GM12878 (cell line): ENCODE data around the gene VWA8. TPM values are rescaled to one million over a fixed set of nuclear protein-coding genes. Genes with fewer than 3 reads are reported as not detected.

Source experiments
- ATAC-seq: fragments of 200-7000 bp; cut with Tn5 transposase; 3 replicates; pipeline ENCODE4 v1.9.1; 2020; ENCODE audit warnings: mild to moderate bottlenecking, moderate library complexity
- BruUV-seq: library from RNA; stranded (reverse); fragments of 400-500 nt; replicated peaks from 2 replicates; lab custom pipeline; 2021; lab: Mats Ljungman, UMichigan
- CTCF ChIA-PET: fragments of 300-600 bp; sonication (Branson Sonifier 250); formaldehyde crosslinking; extraction: SDS; loops from one replicate; lab custom pipeline; 2021; ENCODE audit warnings: inconsistent platforms; lab: Yijun Ruan, JAX
- POLR2A ChIA-PET: fragments of 350-600 bp; formaldehyde crosslinking; extraction: SDS; loops from one replicate; lab custom pipeline; 2021; ENCODE audit warnings: inconsistent platforms; lab: Charles Lee
- RAD21 ChIA-PET: fragments of 300-600 bp; sonication (Branson Sonifier 250); formaldehyde crosslinking; loops from one replicate; lab custom pipeline; 2023; ENCODE audit warnings: antibody characterized with exemption; ENCODE audit not compliant: unreplicated experiment; lab: Charles Lee
- SMC1A ChIA-PET: fragments of 300-600 bp; sonication (Branson Sonifier 250); formaldehyde crosslinking; loops from one replicate; lab custom pipeline; 2023; ENCODE audit not compliant: unreplicated experiment, uncharacterized antibody; lab: Charles Lee
- DNase-seq: peaks from one replicate; pipeline ENCODE4 v3.0.0-alpha.2; 2011; ENCODE audit warnings: low read depth, low spot score
- FAIRE-seq: peaks from 3 replicates; lab custom pipeline; 2011; peaks lifted over from hg19 to GRCh38; lab: Jason Lieb, UNC
- H2AFZ ChIP-seq: 2 replicates; pipeline ENCODE4 v1.6.0; 2011; ENCODE audit warnings: low read depth, low read length, control low read depth; ENCODE audit not compliant: control insufficient read depth
- H3K27ac ChIP-seq: 2 replicates; pipeline ENCODE4 v1.5.1; 2011; ENCODE audit warnings: control low read depth; ENCODE audit not compliant: control insufficient read depth, insufficient read depth
- H3K27me3 ChIP-seq, 2 experiments: replicated peaks in 1 of 2; 2 replicates each; pipeline versions ENCODE4 v1.6.0 to v1.6.1; 2011; ENCODE audit warnings: low read length in 1 of 2; ENCODE audit not compliant: control insufficient read depth in 2 of 2, insufficient read depth in 2 of 2
- H3K36me3 ChIP-seq, 2 experiments: 2 replicates each; pipeline ENCODE4 v1.5.1; 2011; ENCODE audit warnings: low read length in 1 of 2; ENCODE audit not compliant: control insufficient read depth in 2 of 2, insufficient read depth in 2 of 2
- H3K4me1 ChIP-seq: 2 replicates; pipeline ENCODE4 v1.6.1; 2011; ENCODE audit warnings: mild to moderate bottlenecking, low read length, moderate library complexity, mixed read lengths; ENCODE audit not compliant: control insufficient read depth, insufficient read depth
- H3K4me2 ChIP-seq: 2 replicates; pipeline ENCODE4 v1.6.0; 2011; ENCODE audit warnings: control low read depth; ENCODE audit not compliant: control insufficient read depth, insufficient read depth
- H3K4me3 ChIP-seq: fragments of 200-600 bp; sonication (generic); 2 replicates; pipeline ENCODE4 v1.5.1; 2016
- H3K79me2 ChIP-seq: 2 replicates; pipeline ENCODE4 v1.6.0; 2011; ENCODE audit warnings: low read length; ENCODE audit not compliant: control insufficient read depth, insufficient read depth
- H3K9ac ChIP-seq: 2 replicates; pipeline ENCODE4 v1.8.0; 2011; ENCODE audit warnings: low read length, control low read depth, mixed read lengths; ENCODE audit not compliant: control insufficient read depth, insufficient read depth
- H3K9me3 ChIP-seq: replicated peaks from 3 replicates; pipeline ENCODE4 v1.5.1; 2011; ENCODE audit warnings: mild to moderate bottlenecking, low read length; ENCODE audit not compliant: control insufficient read depth, insufficient read depth
- H4K20me1 ChIP-seq: 2 replicates; pipeline ENCODE4 v1.6.0; 2011; ENCODE audit not compliant: control insufficient read depth, insufficient read depth
- KLF5 ChIP-seq: fragments of 450-650 bp; IDR thresholded peaks from 2 replicates; pipeline ENCODE4 v1.6.1; 2014; ENCODE audit warnings: mild to moderate bottlenecking; ENCODE audit not compliant: partially characterized antibody
- POLR2A ChIP-seq: IDR thresholded peaks from 2 replicates; pipeline ENCODE4 v1.6.1; 2011; ENCODE audit warnings: low read depth, mild to moderate bottlenecking, low read length
- POLR2AphosphoS2 ChIP-seq: IDR thresholded peaks from 2 replicates; pipeline ENCODE4 v1.6.1; 2011; ENCODE audit warnings: low read depth, mild to moderate bottlenecking, low read length, improper control_type of control experiment, moderate library complexity
- SUZ12 ChIP-seq: fragments of 200-600 bp; sonication (generic); IDR thresholded peaks from one replicate; pipeline ENCODE4 v1.6.1; 2018; ENCODE audit warnings: antibody characterized with exemption, mild to moderate bottlenecking; ENCODE audit not compliant: unreplicated experiment
- ZBTB4 ChIP-seq: fragments of 450-650 bp; formaldehyde crosslinking; IDR thresholded peaks from 2 replicates; pipeline ENCODE4 v1.4.0; 2022; ENCODE audit warnings: mild to moderate bottlenecking, moderate library complexity
- WGBS: methylation state at CpG from one replicate; pipeline ENCODE4 v1.1.6; 2016; ENCODE audit warnings: low lambda C conversion rate; ENCODE audit not compliant: insufficient replicate concordance, insufficient coverage; ENCODE audit errors: missing lambda C conversion rate; 5-methylcytosine and 5-hydroxymethylcytosine counted together
- in situ Hi-C: fragments of 300-500 bp; cut with MboI; formaldehyde crosslinking; loops from 9 replicates; pipeline ENCODE4 v1.14.3; 2018; ENCODE audit warnings: mixed read lengths
- intact Hi-C: fragments of 100-400 bp; cut with micrococcal nuclease; formaldehyde crosslinking; loops from one replicate; pipeline ENCODE4 v1.14.2; 2022; ENCODE audit not compliant: unreplicated experiment
- polyA plus RNA-seq, 11 experiments: library from polyadenylated mRNA; depleted of rRNA in 4 of 11; unstranded in 6 of 11; stranded (reverse) in 5 of 11; fragments of >200 nt; fragmentation: Nextera tagmentation in 4 of 11; fragmentation: Illumina TruSeq in 1 of 11; extraction: Ambion mirVana in 4 of 11; extraction: Trizol in 1 of 11; gene quantifications; 1 replicate in 1 of 11; 2 replicates in 10 of 11; pipeline versions ENCODE4 v1.2.1 to v1.2.3, GENCODE V29; 2011 to 2016; ENCODE audit warnings: inconsistent platforms in 2 of 11, missing spikeins in 2 of 11, low read depth in 1 of 11
- total RNA-seq, 4 experiments: library from RNA; depleted of rRNA in 3 of 4; stranded (reverse); fragments of >200 nt in 3 of 4; fragmentation: Illumina TruSeq in 1 of 4; extraction: Trizol in 1 of 4; gene quantifications; 2 replicates each; pipeline versions ENCODE4 v1.2.1 to v1.2.3, GENCODE V29; 2013 to 2021

The VWA8 gene
- total and polyA plus RNA-seq, 10 of the 15 experiments (the other 5 are each of a cell fraction or from before 2014, with no cell fraction given) = 3.0 to 21.8 (median 13.5) TPM

- Histone ChIP-seq H3K4me3 (no peak overlapping the region), H3K27ac (no peak overlapping the region), H3K9me3 (no peaks in the 10 kb centered on the region), H3K79me2 (no peaks in the 10 kb centered on the region), H3K4me1 (no peaks in the 10 kb centered on the region), H3K27me3 (no peaks in the 10 kb centered on the region), H3K36me3 (peaks cover 4 to 13% of the 10 kb centered on the region in 2 experiments), H2AFZ (no peak overlapping the region), H3K9ac (no peak overlapping the region), H4K20me1 (no peaks in the 10 kb centered on the region), H3K4me2 (no peak overlapping the region)
- in situ Hi-C loops = no loop called here
- FAIRE-seq = no peak
- ChIA-PET POLR2A (no interaction called here), SMC1A (no interaction called here), RAD21 (no interaction called here), CTCF (interaction anchor here (0.5 kb wide), 2 partner anchors 777 to 1181 kb away, joined by 3 to 4 read pairs; no protein-coding TSS in a partner anchor)
- no TSS peak for BruUV-seq
- WGBS = 94% methylated on average over 1 of the region's 1 CpG
- intact Hi-C loops = no loop called here
- no peak for ATAC-seq
- TF ChIP-seq KLF5 (no peak), POLR2A (no peak), SUZ12 (no peak), POLR2AphosphoS2 (no peak), ZBTB4 (CRISPR knock-in tag) (no peak)
- TF ChIP-seq, all 136 proteins: peak for 0
- no peak for DNase-seq
Observed at GRCh38 chr13:41613471-41613870, 347.4 kb downstream of the VWA8 start.
